GM18511 (cell line): ENCODE measurements around the gene USP14.

Experiments used
- ATAC-seq: cut with Tn5 transposase; IDR thresholded peaks from one replicate; pipeline ENCODE4 v1.9.1; 2021; ENCODE audit warnings: mild to moderate bottlenecking, moderate library complexity; ENCODE audit not compliant: unreplicated experiment

USP14 gene

DNA sequence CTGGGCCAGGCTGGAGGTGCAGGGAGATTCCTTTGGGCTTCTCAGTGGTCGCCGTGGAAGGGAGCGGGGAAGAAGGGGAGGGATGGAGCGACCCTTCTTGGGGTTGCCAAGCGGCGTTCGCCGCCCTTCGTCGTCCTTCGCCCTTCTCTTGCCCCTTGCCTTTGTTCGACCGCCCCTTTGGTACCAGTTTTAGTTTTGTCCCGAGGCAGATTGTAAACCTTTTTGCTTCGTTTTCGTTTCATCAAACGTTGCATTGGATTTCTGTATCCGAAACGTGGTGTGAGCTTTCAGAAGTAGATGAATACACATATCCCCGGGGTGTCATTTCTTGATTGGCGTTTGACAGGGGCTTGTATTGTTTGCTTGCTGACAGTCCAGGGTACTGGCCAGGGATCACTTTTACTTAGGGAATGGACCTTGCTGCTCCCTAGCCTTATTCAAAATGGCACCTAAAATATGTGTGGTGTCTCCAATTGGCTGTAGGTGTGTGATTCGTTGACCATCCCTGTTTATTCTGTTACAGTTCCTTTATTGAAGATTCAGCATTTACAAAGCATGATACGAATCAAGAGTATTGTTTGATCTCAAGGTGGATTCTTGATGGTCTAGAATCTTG, 788 bp downstream of the USP14 start:
- peak; percentile 0 for ATAC-seq

GRCh38 chr18:159933-160332, 1.6 kb downstream of the USP14 start:
- ATAC-seq, result no peak

DNA sequence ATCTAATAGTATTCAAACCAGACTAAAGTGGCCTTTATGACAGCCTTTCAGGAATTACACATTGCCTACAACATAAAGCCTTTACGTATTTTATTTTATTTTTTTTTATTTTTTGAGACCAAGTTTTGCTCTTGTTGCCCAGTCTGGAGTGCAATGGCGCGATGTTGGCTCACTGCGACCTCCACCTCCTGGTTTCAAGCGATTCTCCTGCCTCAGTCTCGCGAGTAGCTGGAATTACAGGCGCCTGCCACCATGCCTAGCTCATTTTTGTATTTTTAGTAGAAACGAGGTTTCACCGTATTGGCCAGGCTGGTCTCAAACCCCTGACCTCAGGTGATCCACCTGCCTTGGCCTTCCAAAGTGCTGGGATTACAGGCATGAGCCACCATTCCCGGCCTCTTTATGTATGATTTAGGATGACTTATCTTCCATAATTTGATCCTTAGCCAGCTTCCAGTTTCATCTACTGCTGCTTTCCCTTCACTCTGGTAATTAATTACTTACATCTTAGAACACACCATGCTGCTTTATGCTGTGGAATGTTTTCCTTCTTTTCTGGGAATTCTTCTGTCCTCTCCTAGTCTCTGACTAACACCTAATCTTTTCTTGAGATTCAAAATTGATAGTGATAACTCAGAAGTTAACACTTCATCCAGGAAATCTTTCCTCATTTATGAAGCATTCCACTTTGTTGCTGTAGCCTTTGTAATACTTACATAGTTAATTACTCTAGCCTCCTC, 2.6 kb downstream of the USP14 start:
- no peak for ATAC-seq

DNA sequence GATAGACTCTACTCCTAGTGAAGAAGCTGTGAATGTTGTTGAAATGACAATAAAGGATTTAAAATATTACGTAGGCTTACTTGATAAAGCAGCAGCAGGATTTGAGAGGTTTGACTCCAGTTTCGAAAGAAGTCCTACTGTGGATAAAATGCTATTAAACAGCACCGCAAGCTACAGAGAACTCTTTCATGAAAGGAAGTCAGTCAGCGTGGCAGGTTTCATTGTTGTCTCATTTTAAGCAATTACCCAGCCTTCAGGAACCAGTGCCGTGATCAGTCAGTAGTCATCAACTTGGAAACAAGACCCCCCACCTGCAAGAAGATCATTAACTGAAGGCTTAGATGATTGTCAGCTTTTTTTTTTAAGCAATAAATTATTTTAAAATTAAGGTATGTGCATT, 14.0 kb downstream of the USP14 start:
- no peak for ATAC-seq

GRCh38 chr18:179499-179898, 21.1 kb downstream of the USP14 start:
- ATAC-seq, result no peak

- no peak for ATAC-seq
Measured at GRCh38 chr18:181711-182110, 23.4 kb downstream of the USP14 start.

GRCh38 chr18:183769-184168, 25.4 kb downstream of the USP14 start:
- ATAC-seq, result no peak

- ATAC-seq, result no peak
Measured at GRCh38 chr18:189254-189653, 30.9 kb downstream of the USP14 start.

GRCh38 chr18:191725-192124, 33.4 kb downstream of the USP14 start:
- no peak for ATAC-seq

DNA sequence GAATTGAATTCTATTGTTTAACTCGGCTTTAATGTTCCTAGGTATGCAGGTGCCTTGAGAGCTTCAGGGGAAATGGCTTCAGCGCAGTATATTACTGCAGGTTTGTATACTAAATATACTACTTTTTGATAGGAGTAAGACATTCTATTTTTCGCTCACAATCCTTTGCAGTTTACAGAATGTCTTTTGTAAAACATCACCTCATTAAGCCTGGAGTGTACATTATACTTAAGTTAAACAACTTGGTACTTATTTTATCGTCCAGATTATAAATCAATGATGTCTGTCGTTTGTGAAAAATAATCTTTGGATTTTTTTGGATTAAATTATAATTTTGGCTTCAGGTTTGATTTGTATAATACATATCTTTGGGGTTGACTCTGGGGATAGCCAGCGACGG, 34.4 kb downstream of the USP14 start:
- ATAC-seq, result no peak

DNA sequence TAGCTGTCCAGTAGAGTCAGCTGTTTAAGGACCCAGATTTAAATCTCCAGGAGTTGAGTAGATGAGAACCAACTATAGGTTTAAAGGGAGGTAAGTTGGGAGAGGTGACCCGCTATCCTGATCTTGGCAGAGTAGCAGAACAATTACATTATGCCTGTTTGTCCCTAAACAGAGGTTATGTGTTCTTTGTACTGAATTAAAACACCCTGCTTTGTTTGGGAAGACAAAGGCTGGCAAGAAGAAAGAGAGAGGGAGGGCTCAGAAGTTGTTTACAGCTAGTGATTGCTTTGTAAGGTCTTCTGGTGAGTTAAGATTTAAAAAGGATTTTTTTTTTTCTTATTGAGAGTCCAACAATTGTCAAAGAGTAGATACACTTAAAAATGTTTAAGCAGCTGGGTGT, 37.3 kb downstream of the USP14 start:
- ATAC-seq, result no peak

DNA sequence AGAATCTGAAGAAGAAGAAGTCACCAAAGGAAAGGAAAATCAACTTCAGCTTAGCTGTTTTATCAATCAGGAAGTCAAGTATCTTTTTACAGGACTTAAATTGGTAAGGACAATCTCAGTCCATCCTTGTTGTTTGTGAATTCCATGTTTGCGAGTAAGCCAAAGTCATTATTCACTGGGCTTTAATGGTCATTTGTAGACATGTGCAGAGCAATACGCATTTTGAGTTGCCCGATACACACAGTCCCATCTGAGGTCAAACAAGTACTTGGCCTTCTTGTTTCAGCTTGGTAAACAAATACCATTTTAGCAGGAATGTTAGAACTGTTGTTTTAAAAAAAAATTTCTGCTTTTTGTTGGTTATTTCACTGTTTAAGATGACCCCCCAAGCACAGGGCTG, 40.9 kb downstream of the USP14 start:
- no peak for ATAC-seq

DNA sequence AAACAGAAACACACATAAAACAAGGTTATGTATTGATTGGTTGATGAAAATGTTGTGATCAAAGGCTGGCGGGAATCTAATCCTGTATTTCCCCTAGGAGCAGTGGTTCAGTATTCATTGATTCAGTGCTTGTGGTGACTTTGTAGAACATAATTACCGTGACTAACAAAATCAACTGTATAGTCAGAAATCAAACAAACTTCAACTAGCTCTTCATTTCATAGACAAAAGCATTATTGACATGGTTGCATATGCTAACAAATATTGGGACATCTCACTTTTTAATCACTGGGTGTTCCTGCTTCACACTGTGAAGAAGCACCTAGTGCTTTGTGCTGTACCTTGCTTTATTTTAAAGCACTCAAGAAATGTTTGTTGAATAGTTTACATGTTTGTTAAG, 41.4 kb downstream of the USP14 start:
- no peak for ATAC-seq

DNA sequence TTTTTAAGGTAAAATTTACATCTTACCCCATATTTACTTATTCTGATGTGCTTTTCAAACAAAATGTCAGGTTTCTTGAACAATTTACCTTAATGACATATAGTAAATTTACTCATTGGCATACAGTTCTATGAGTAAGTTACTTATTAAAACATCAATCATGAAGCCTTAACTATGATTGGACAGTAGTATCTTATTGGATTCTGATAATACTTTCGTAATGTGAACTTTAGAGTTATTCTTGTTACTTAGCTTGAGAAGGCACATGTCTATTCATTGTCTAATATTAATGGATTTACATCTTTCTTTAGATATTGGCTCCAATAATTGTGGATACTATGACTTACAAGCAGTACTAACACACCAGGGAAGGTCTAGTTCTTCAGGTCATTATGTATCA, 51.7 kb downstream of the USP14 start:
- ATAC-seq, result no peak

DNA sequence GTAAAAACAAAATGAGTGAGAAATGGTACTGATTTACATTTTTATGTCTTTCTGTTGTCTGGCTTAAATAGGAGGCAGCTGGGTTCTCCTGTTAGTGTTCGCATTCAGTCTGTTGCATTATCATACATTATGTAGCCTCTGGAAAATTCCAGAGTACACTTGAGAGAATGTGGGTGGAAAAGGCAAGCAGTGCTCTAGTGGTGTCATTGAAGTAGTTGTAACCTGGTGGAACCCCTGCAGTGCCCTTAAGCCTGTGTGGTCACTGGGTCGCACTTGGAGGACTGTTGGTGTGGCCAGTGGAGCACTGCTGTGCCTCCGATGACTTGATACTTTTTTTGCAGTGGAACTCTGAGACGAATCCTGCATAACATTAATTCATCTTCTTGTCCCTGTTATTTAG, 52.4 kb downstream of the USP14 start:
- no peak for ATAC-seq

- ATAC-seq, result no peak
Measured at GRCh38 chr18:211582-211981, 53.2 kb downstream of the USP14 start.

- no peak for ATAC-seq
Measured at GRCh38 chr18:212780-213179, 54.4 kb downstream of the USP14 start.

DNA sequence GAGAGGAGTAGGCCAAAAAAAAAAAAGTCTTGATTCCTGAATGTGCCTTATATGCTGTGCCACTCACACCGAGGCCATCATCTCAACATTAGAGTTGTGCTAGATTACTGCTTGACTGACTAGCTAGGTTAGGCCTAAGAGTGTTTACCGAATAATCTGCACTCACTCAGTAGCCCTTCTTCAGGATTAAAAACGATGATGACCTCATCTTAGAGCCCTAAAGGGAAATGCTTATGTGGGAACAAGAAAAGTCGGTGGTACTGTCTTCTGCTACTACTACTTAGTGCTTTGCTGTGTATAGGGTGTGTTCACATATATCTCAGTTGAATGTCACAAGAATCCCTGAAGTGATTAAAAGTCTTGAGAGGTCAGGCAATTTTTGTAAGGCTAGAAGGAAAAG, 55.1 kb downstream of the USP14 start:
- ATAC-seq, result no peak

GRCh38 chr18:213966-214365, 55.6 kb downstream of the USP14 start:
- no peak for ATAC-seq

DNA sequence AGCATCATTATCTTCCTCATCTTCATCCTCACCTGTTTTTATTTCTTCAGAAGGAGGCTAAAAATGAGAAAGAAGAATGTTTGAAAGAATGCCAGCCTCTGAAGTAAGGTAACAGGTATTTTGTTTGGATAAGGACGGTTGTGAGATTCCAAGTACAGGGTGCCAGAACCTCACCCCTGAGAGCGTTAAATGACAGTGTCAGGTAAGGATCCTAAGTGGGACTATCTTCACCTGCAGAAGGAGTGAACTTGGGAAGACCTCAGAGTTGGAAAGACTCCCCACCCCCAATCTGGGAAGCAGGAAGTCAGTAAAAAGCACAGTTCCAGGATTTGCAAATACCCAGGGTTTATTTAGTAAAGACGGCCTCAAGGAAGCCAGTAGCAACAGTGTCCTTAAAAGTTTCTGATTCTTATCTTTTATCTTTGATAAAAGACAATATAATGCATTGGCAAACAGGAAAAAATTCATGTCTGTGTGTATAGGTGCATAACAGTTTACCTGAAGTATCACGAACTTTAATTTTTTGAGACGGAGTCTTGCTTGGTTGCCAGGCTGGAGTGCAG, 57.2 kb downstream of the USP14 start:
- ATAC-seq, result no peak

DNA sequence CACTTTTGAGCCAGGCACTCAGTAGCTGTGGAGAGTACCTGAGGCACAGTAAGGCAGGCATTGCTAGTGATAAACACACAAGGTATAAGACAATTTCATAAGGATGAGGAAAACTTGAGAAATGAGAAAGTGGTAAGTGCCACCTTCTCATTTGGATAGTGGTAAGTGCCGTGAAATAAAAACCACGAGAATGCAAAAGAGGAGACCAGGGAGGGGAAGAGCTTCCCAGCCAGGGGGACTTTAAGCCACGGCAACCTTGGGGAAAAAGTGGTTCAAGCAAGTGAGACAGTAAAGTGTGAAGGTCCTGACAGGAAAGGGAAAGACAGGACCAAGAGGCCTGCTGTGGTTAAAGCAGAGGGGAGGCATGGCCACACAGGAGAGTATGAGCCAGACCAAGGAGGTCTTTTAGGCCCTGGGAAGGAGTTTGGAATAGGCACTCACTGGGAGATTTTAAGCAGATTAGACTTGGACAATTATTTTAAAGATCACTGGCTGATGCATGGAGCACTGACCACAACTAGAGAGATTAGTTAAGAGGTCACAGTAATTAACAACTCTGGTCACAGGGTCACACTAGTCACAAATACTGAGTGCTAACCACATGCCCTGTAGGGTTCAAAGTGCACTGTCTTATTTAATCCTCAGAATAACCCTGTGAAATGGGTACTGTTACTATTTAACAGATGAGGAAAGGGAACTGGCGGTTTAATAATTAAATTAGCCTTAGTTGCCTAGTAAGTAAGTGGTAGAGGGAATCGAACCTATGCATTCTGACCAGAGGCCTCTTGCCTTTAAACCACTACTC, 59.4 kb downstream of the USP14 start:
- ATAC-seq, result no peak

DNA sequence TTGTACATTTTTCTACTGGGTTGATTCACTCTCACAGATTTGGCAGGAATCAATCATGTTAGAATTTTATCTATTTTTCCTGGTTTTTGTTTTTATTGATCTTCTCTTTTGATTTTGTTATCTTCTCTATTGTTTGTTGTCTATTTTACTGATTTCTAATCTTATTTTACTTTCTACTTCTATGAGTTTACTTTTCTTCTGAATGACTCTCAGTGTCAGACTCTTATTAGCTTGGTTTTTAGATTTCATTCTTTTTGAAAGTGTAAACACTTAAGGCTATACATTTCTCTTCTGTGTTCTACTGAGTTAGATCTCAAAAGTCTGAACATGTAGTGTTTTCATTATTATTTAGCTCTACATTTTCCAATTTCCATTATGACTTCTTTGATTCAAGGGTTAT, 62.4 kb downstream of the USP14 start:
- ATAC-seq, result no peak
